GM23248 (cell line): ENCODE measurements around the gene CANT1.
"Not testable (repeated sequence)": the region's sequence is repeated elsewhere in the genome, so short reads cannot be mapped to it uniquely, and the experiment has no call there.

Experiments
- EZH2 ChIP-seq: fragments of 200-600 bp; sonication (generic); IDR thresholded peaks from 2 replicates; pipeline ENCODE4 v1.6.1; 2018; ENCODE audit warnings: antibody characterized with exemption, mild to moderate bottlenecking; ENCODE audit not compliant: insufficient read depth, poor library complexity, severe bottlenecking
- EZH2phosphoT487 ChIP-seq: fragments of 200-600 bp; sonication (generic); IDR thresholded peaks from 2 replicates; pipeline ENCODE4 v1.6.1; 2018; ENCODE audit warnings: antibody characterized with exemption, moderate library complexity, mild to moderate bottlenecking, low read depth; ENCODE audit not compliant: insufficient read depth

DNA sequence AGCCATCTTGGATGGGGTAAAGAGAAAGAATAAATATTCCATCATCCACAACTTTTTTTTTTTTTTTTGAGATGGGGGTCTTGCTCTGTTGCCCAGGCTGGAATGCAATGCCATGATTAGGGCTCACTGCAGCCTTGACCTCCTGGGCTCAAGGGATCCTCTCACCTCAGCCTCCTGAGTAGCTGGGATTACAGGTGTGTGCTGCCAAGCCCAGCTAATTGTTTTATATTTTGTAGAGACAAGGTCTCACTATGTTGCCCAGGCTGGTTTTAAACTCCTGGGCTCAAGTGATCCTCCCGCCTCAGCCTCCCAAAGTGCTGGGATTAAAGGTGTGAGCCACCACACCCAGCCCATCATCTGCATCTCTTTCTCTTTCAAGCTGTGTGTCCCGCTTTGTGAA, 12.4 kb upstream of the CANT1 start:
- TF ChIP-seq EZH2, EZH2phosphoT487: not testable (repeated sequence)
